Peyer's patch (tissue), 4 donors: ENCODE results near the gene CDC42EP2. TPM values are rescaled to one million over a fixed set of nuclear protein-coding genes. Genes with fewer than 3 reads are reported as not detected.

Experiments
- DNase-seq, 3 donors: peaks; one replicate each; pipeline ENCODE4 v3.0.0-alpha.2; 2017 to 2019
- H3K27ac ChIP-seq, 4 donors: fragments of 200-600 bp; sonication (generic); one replicate each; pipeline ENCODE4 v1.5.1; 2016 to 2019
- H3K27me3 ChIP-seq, 2 donors: fragments of 200-600 bp; sonication (generic); one replicate each; pipeline ENCODE4 v1.5.1; 2019
- H3K36me3 ChIP-seq, 3 donors: fragments of 200-600 bp; sonication (generic); one replicate each; pipeline ENCODE4 v1.5.1; 2016 to 2019
- H3K4me1 ChIP-seq, 4 donors: fragments of 200-600 bp; sonication (generic); one replicate each; pipeline ENCODE4 v1.5.1; 2016 to 2019
- H3K4me3 ChIP-seq, 4 donors: fragments of 200-600 bp; sonication (generic); 1 replicate in 3 of 4; 2 replicates in 1 of 4; pipeline ENCODE4 v1.5.1; 2016 to 2019; ENCODE audit warnings: mild to moderate bottlenecking in 1 of 4
- H3K9me3 ChIP-seq, 4 donors: fragments of 200-600 bp; sonication (generic); one replicate each; pipeline ENCODE4 v1.5.1; 2016 to 2019; ENCODE audit warnings: mild to moderate bottlenecking in 1 of 4
- POLR2A ChIP-seq, 2 donors: fragments of 450-650 bp; IDR thresholded peaks; one replicate each; pipeline ENCODE4 v1.5.1; 2017; ENCODE audit warnings: antibody characterized with exemption in 2 of 2, mild to moderate bottlenecking in 2 of 2, moderate library complexity in 2 of 2
- total RNA-seq, 4 donors: library from RNA; depleted of rRNA; stranded (reverse); fragments of >200 nt; gene quantifications; one replicate each; pipeline ENCODE4 v1.1.0, GENCODE V29; 2016
- TF ChIP-seq, protein P1 (sequence below), 6 experiments: fragments of 450-650 bp in 4 of 6; fragments of 200-600 bp in 2 of 6; sonication (generic) in 1 of 6; IDR thresholded peaks; one replicate each; pipeline ENCODE4 v1.5.1; 2017 to 2019; ENCODE audit warnings: antibody characterized with exemption in 6 of 6, mild to moderate bottlenecking in 3 of 6, moderate library complexity in 1 of 6

The CDC42EP2 gene
- total RNA-seq, 4 donors from 2014 or later = 13.2 to 26.9 (median 24.7) TPM

DNA sequence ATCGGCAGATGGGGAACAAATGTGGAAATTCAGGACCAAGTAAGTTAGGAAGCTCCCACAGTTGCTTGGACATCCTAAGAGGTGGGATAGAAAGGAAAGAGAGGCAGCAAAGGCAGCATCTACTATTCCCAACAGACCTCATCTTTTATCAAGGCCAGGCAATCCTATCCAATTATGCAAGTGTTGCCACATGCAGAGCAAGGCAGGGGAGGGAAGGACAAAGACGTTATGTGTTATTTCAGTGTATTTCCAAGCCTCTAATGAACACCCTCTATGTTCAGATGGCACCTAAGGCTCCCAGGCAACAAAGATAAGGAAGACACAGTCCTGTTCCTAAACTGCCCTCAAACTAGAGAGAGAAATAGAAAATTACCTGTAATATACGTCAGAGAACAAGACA lies 49.1 kb downstream of the CDC42EP2 start:
- no peaks in the 10 kb centered on the region for H3K9me3 ChIP-seq

GRCh38 chr11:65366340-65366773 lies 51.7 kb downstream of the CDC42EP2 start:
- DNase-seq = peak in 1 of 3 donors; percentile 70
- Histone ChIP-seq H3K4me1 (peaks cover 0 to 5% (median 4%) of the 10 kb centered on the region in 4 donors), H3K27me3 (no peaks in the 10 kb centered on the region), H3K27ac (peak overlapping the region in 3 of 4 donors; percentile 40 to 79 (median 64)), H3K36me3 (no peaks in the 10 kb centered on the region), H3K4me3 (no peak overlapping the region), H3K9me3 (no peaks in the 10 kb centered on the region)
- TF ChIP-seq, protein P1, sequence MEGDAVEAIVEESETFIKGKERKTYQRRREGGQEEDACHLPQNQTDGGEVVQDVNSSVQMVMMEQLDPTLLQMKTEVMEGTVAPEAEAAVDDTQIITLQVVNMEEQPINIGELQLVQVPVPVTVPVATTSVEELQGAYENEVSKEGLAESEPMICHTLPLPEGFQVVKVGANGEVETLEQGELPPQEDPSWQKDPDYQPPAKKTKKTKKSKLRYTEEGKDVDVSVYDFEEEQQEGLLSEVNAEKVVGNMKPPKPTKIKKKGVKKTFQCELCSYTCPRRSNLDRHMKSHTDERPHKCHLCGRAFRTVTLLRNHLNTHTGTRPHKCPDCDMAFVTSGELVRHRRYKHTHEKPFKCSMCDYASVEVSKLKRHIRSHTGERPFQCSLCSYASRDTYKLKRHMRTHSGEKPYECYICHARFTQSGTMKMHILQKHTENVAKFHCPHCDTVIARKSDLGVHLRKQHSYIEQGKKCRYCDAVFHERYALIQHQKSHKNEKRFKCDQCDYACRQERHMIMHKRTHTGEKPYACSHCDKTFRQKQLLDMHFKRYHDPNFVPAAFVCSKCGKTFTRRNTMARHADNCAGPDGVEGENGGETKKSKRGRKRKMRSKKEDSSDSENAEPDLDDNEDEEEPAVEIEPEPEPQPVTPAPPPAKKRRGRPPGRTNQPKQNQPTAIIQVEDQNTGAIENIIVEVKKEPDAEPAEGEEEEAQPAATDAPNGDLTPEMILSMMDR (IDR thresholded peaks at IDR 0.05) = peak; percentile 61 to 99 (median 88)
- peak in 1 of 2 donors; percentile 26 for TF ChIP-seq POLR2A (IDR thresholded peaks at IDR 0.05)

More for the DNA sequence above, 49.1 kb downstream of the CDC42EP2 start:
- no peak for DNase-seq
- Histone ChIP-seq H3K4me1 (peaks cover 0 to 4% (median 4%) of the 10 kb centered on the region in 4 donors), H3K36me3 (no peaks in the 10 kb centered on the region), H3K4me3 (no peak overlapping the region), H3K27ac (no peak overlapping the region), H3K27me3 (no peaks in the 10 kb centered on the region)
- no peak for TF ChIP-seq POLR2A (IDR thresholded peaks at IDR 0.05)
- TF ChIP-seq, protein P1 (IDR thresholded peaks at IDR 0.05) = no peak

DNA sequence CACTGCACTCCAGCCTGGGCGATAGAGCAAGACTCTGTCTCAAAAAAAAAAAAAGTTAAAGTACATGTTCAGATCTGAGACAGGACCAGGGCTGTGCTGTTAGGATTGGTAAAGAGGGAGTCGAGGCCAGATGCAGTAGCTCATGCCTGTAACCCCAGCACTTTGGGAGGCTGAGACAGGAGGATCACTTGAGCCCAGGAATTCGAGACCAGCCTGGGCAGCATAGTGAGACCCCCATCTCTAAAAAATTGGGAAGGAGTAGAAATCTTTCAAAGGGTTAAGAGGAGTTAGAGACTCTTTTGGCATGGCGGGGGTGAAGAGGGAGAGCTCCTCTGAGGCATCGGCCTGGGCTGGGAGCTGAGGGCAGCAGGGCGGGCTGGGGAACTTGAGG lies 56.0 kb downstream of the CDC42EP2 start:
- TF ChIP-seq, protein P1 (IDR thresholded peaks at IDR 0.05) = no peak
- TF ChIP-seq POLR2A (IDR thresholded peaks at IDR 0.05) = no peak
- DNase-seq = no peak
- Histone ChIP-seq H3K4me3 (no peak overlapping the region), H3K27ac (peak overlapping the region in 1 of 4 donors; percentile 7), H3K27me3 (no peaks in the 10 kb centered on the region), H3K9me3 (no peaks in the 10 kb centered on the region), H3K36me3 (no peaks in the 10 kb centered on the region), H3K4me1 (peaks cover 0 to 5% (median 0%) of the 10 kb centered on the region in 4 donors)

Other genes with a start within 250 kb of the CDC42EP2 start
- 10 to 100 TPM in 1 of 4 donors, 1 to 10 TPM in 2, under 1 TPM in 1; 0.94 to 27.2 (median 6.4) TPM for gene CDCA5, start 230.8 kb upstream of the CDC42EP2 start, total RNA-seq
- 10 to 100 TPM; 53.9 to 67.6 (median 55.5) TPM for gene ZFPL1, start 230.6 kb upstream of the CDC42EP2 start, total RNA-seq
- 100 to 1,000 TPM; 280 to 636 (median 416) TPM for gene VPS51, start 218.7 kb upstream of the CDC42EP2 start, total RNA-seq
- 10 to 100 TPM; 19.8 to 78.1 (median 58.5) TPM for gene TM7SF2, start 203.0 kb upstream of the CDC42EP2 start, total RNA-seq
- gene ZNHIT2, start 197.2 kb upstream of the CDC42EP2 start, total RNA-seq = 10 to 100 TPM in 3 of 4 donors, 1 to 10 TPM in 1; 8.7 to 20.6 (median 13.8) TPM
- 100 to 1,000 TPM; 412 to 714 (median 579) TPM for gene FAU, start 192.7 kb upstream of the CDC42EP2 start, total RNA-seq
- 10 to 100 TPM; 36.2 to 50.3 (median 45.7) TPM for gene MRPL49, start 192.5 kb upstream of the CDC42EP2 start, total RNA-seq
- 10 to 100 TPM; 37.1 to 61.9 (median 51.6) TPM for gene SYVN1, start 180.3 kb upstream of the CDC42EP2 start, total RNA-seq
- not detected for gene SPDYC, start 144.6 kb upstream of the CDC42EP2 start, total RNA-seq
- gene CAPN1, start 132.9 kb upstream of the CDC42EP2 start, total RNA-seq = 100 to 1,000 TPM; 320 to 598 (median 559) TPM
- 10 to 100 TPM in 2 of 4 donors, 1 to 10 TPM in 2; 6.8 to 25.6 (median 13.1) TPM for gene POLA2, start 52.9 kb upstream of the CDC42EP2 start, total RNA-seq
- 10 to 100 TPM; 25.0 to 47.0 (median 39.5) TPM for gene DPF2, start 19.0 kb downstream of the CDC42EP2 start, total RNA-seq
- gene TIGD3, start 39.9 kb downstream of the CDC42EP2 start, total RNA-seq = 10 to 100 TPM in 1 of 4 donors, 1 to 10 TPM in 3; 3.3 to 11.7 (median 7.7) TPM
- gene SLC25A45, start 67.8 kb downstream of the CDC42EP2 start, total RNA-seq = 10 to 100 TPM; 23.3 to 50.6 (median 40.2) TPM
- gene FRMD8, start 71.8 kb downstream of the CDC42EP2 start, total RNA-seq = 100 to 1,000 TPM in 2 of 4 donors, 10 to 100 TPM in 2; 51.2 to 115 (median 102) TPM
- gene NEAT1, start 107.9 kb downstream of the CDC42EP2 start, total RNA-seq = 1,000 to 10,000 TPM in 2 of 4 donors, 100 to 1,000 TPM in 2; 705 to 1,411 (median 1,064) TPM
- gene MALAT1, start 184.2 kb downstream of the CDC42EP2 start, total RNA-seq = over 10,000 TPM; 10,683 to 28,425 (median 19,356) TPM
- gene SCYL1, start 210.2 kb downstream of the CDC42EP2 start, total RNA-seq = 10 to 100 TPM; 73.4 to 88.1 (median 79.0) TPM
- gene LTBP3, start 243.5 kb downstream of the CDC42EP2 start, total RNA-seq = 100 to 1,000 TPM in 1 of 4 donors, 10 to 100 TPM in 3; 42.0 to 150 (median 88.3) TPM